GM20000 (cell line): Measurements from ENCODE around the gene IFT172.
A peak's percentile ranks its signal among the peaks of the same experiment; 100 is the strongest.
"Not testable (repeated sequence)": the region's sequence is repeated elsewhere in the genome, so short reads cannot be mapped to it uniquely, and the experiment has no call there.

Experiments
- DNase-seq: peaks from one replicate; pipeline ENCODE4 v3.0.0; 2012; ENCODE audit warnings: low spot score
- TF ChIP-seq, protein P1 (sequence below): IDR thresholded peaks from 2 replicates; pipeline ENCODE4 v1.5.1; 2012; ENCODE audit warnings: mild to moderate bottlenecking, control low read depth; ENCODE audit errors: extremely low read depth, missing control alignments

The IFT172 gene

DNA sequence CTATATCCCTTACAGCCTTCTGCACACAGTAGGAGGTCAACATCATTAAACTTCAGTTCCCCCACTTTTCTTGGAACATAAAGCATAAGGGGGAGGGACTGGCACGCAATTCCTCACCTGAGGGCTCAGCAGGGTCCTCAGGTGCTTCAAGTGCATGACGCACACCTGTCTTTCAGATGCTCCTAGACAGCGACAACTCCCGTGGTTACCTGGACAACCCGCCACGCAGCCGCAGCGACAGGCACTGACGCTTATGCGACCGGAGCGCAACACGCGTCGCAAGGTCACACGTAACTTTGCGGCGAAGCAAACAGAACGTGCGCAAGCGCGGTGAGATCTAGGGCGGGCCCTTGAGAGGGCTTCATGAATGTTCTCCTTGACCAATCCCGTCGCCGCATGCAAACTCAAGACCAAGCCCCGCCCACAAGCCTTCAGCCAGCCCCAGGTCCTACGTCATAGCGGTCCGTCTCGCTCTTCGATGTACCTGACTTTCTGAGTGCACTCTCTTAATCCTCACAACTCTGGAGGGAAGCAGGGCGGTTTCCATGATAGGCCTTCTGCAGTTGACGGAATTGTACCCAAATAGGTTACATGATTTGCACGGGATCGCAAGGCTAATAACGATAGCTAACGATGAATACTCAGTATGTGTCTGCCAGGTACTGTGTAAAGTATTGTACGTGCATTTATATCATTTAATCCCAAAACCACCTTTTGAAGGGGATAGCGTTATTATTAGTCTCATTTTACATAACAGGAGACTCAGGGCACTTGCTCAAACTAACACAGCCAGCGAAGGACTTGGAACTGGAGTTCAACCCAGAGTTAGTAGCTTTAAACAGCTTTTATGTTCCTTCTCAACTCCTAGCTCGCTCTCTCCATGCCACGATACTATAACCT is at the start of gene IFT172:
Gene IFT172, minus strand, starts transcription at position 246 of the 900 bp plus-strand sequence. Its CDS starts 90 bp downstream, at position 156.
- TF ChIP-seq, protein P1, sequence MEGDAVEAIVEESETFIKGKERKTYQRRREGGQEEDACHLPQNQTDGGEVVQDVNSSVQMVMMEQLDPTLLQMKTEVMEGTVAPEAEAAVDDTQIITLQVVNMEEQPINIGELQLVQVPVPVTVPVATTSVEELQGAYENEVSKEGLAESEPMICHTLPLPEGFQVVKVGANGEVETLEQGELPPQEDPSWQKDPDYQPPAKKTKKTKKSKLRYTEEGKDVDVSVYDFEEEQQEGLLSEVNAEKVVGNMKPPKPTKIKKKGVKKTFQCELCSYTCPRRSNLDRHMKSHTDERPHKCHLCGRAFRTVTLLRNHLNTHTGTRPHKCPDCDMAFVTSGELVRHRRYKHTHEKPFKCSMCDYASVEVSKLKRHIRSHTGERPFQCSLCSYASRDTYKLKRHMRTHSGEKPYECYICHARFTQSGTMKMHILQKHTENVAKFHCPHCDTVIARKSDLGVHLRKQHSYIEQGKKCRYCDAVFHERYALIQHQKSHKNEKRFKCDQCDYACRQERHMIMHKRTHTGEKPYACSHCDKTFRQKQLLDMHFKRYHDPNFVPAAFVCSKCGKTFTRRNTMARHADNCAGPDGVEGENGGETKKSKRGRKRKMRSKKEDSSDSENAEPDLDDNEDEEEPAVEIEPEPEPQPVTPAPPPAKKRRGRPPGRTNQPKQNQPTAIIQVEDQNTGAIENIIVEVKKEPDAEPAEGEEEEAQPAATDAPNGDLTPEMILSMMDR = no peak
- peak; percentile 96 for DNase-seq

DNA sequence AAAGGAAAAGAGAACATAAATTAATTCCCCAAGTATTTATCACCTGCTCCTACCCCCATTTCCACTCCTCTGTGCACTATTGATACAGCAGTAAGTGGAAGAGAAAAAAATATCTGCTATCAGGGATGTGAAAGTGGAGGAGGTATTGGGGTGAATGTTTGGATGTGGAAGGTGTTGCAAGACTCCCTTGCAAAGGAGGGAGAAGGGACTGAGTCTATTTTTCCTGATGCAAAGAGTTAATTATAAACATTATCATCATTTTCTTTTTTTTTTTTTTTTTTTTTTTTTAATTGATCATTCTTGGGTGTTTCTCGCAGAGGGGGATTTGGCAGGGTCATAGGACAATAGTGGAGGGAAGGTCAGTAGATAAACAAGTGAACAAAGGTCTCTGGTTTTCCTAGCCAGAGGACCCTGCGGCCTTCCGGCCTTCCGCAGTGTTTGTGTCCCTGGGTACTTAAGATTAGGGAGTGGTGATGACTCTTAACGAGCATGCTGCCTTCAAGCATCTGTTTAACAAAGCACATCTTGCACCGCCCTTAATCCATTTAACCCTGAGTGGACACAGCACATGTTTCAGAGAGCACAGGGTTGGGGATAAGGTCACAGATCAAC is 49.4 kb upstream of the IFT172 start:
- not testable (repeated sequence) for DNase-seq

GRCh38 chr2:27537287-27537686 is 47.7 kb upstream of the IFT172 start:
- no peak for DNase-seq
- TF ChIP-seq, protein P1 = no peak

DNA sequence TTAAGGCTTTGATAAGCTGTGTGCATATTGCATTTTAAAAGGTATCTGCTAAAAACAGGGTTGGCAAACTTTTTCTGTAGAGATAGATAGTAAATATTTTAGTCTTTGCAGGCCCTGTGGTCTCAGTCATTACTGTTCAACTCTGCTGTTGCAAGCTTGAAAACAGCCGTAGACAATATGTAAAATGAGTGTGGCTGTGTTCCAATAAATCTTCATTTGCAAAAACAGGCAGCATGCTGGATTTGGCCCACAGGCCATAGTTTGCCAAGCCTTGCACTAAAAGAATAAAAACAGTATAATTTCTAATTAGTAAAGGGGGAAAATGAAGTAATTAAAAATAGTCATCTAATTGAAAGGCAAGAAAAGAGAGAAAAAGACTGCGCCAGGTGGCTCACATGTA is 42.4 kb upstream of the IFT172 start:
- TF ChIP-seq, protein P1 = no peak
- no peak for DNase-seq

DNA sequence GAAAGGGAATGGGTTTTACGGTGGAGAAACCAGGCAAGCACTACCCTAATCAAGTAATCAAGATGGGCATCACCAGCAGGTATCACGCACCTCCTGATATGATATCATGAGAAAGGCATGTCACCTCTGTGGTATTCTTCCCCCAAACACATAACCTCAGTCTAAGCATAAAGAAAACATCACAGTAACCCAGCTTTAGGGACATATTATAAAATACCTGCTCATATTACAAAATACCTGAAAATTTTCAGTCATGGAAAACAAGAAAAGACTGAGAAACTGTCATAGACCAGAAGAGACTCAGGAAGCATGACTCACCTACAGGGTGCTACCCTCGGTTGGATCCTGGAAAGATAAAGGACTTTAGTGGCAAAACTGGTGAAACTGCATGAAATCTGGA is 37.6 kb upstream of the IFT172 start:
- TF ChIP-seq, protein P1 = no peak
- no peak for DNase-seq

- TF ChIP-seq, protein P1 = no peak
These were observed 32.9 kb upstream of the IFT172 start for GRCh38 chr2:27522400-27522945.

DNA sequence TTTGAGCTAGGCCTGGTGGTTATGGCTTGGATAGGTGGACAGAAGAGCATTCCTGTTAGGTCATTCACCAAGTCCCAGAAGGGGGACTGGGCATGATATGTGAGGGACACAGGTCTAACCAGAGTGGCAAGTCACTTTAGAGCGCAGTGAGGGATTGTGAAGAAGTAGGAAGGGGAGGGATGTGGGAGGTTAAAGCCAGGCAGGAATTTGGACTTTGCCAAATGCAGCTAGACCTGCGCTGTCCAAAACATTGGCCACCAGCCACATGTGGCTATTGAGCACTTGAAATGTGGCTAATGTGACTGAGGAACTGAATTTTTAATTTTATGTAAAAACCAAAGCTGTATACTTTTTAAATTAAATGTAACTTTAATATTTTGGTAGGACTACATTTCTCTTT is 30.8 kb upstream of the IFT172 start:
- TF ChIP-seq, protein P1 = no peak
- no peak for DNase-seq

More at GRCh38 chr2:27522400-27522945, 32.9 kb upstream of the IFT172 start:
- no peak for DNase-seq

GRCh38 chr2:27518782-27519113 is 29.2 kb upstream of the IFT172 start:
- TF ChIP-seq, protein P1 = no peak
- no peak for DNase-seq
